Naive thymus-derived CD8-positive, alpha-beta T cell (primary cell): ENCODE data around the gene CHIC1. TPM values are rescaled to one million over a fixed set of nuclear protein-coding genes. Genes with fewer than 3 reads are reported as not detected.
"Not testable (repeated sequence)": the region's sequence is repeated elsewhere in the genome, so short reads cannot be mapped to it uniquely, and the experiment has no call there.

Experiments used
- ATAC-seq, 2 donors: fragments of 150-1000 bp; cut with Tn5 transposase in 1 of 2; sonication (Bioruptor Pico), chemical (Tn5 transposase) in 1 of 2; 1 replicate in 1 of 2; 2 replicates in 1 of 2; pipeline ENCODE4 v1.10.0; 2021; ENCODE audit warnings: mild to moderate bottlenecking in 2 of 2, moderate library complexity in 2 of 2
- POLR2A ChIA-PET: fragments of 350-600 bp; sonication (Branson Sonifier 250); formaldehyde crosslinking; loops from one replicate; lab custom pipeline; 2021; ENCODE audit warnings: antibody characterized with exemption; lab: Charles Lee
- DNase-seq, 10 donors: peaks; one replicate each; pipeline versions ENCODE4 v3.0.0 to v3.0.0-alpha.2; 2020 to 2022
- H3K27ac Mint-ChIP-seq, 10 donors: one replicate each; pipeline ENCODE4 v1.8.0; 2020 to 2022; ENCODE audit warnings: mild to moderate bottlenecking in 10 of 10, mixed read lengths in 10 of 10, moderate library complexity in 4 of 10, inconsistent platforms in 1 of 10
- H3K27me3 Mint-ChIP-seq, 5 donors: one replicate each; pipeline ENCODE4 v1.8.0; 2021 to 2022; ENCODE audit warnings: mixed read lengths in 5 of 5
- H3K36me3 Mint-ChIP-seq, 3 donors: one replicate each; pipeline ENCODE4 v1.8.0; 2020 to 2022; ENCODE audit warnings: mixed read lengths in 3 of 3, mild to moderate bottlenecking in 2 of 3, inconsistent platforms in 1 of 3
- H3K4me1 Mint-ChIP-seq, 4 donors: one replicate each; pipeline ENCODE4 v1.8.0; 2021 to 2022; ENCODE audit warnings: mixed read lengths in 4 of 4
- H3K4me3 Mint-ChIP-seq, 10 donors: one replicate each; pipeline ENCODE4 v1.8.0; 2020 to 2022; ENCODE audit warnings: mild to moderate bottlenecking in 10 of 10, mixed read lengths in 10 of 10, moderate library complexity in 6 of 10, inconsistent platforms in 1 of 10
- H3K9me3 Mint-ChIP-seq, 9 donors: one replicate each; pipeline ENCODE4 v1.8.0; 2020 to 2022; ENCODE audit warnings: mixed read lengths in 9 of 9, mild to moderate bottlenecking in 3 of 9, inconsistent platforms in 1 of 9, moderate library complexity in 1 of 9
- polyA plus RNA-seq, 3 donors: library from polyadenylated mRNA; unstranded; fragments of 300-500 nt; fragmentation: Illumina TruSeq; gene quantifications; one replicate each; pipeline ENCODE4 v1.2.3, GENCODE V29; 2021
- total RNA-seq, 8 experiments: library from RNA in 2 of 8; stranded (reverse) in 2 of 8; gene quantifications; one replicate each; pipeline ENCODE4 v1.2.3 and lab custom pipeline; 2021 to 2026

CHIC1 gene
- total RNA-seq, result 10 to 100 TPM; 14.3 to 15.2 TPM
- polyA plus RNA-seq, result 1 to 10 TPM; 1.7 to 2.3 (median 2.1) TPM
- 17.0 to 35.4 (median 22.3) reads per million in 6 experiments for total RNA-seq (lab: John Stamatoyannopoulos, UW)

- POLR2A ChIA-PET, result interaction anchor here (1.0 to 1.2 kb wide), 2 partner anchors 348 to 1052 kb away, joined by 4 to 5 read pairs; partner anchors contain the start of genes NAP1L2 and RLIM
- H3K27ac Mint-ChIP-seq, result peak within 1 kb of the TSS; percentile 97 to 100 (median 99)
- H3K4me1 Mint-ChIP-seq, result peaks cover 5 to 37% (median 23%) of the 10 kb centered on the region in 4 donors
- H3K27me3 Mint-ChIP-seq, result no peaks in the 10 kb centered on the region
- peak; percentile 42 to 86 (median 69) for DNase-seq
- ATAC-seq, result peak; percentile 73 to 79
- H3K4me3 Mint-ChIP-seq, result peak within 1 kb of the TSS; percentile 83 to 99 (median 98)
- no peaks in the 10 kb centered on the region for H3K9me3 Mint-ChIP-seq
- no peaks in the 10 kb centered on the region for H3K36me3 Mint-ChIP-seq
Measured at GRCh38 chrX:73562984-73563737, at the start of gene CHIC1. CHIC1 (plus strand) TSS chrX:73563197; CDS start chrX:73563285, 88 bp downstream.

- DNase-seq, H3K27ac Mint-ChIP-seq, ATAC-seq, H3K4me1 Mint-ChIP-seq, H3K27me3 Mint-ChIP-seq, H3K4me3 Mint-ChIP-seq, POLR2A ChIA-PET: not testable (repeated sequence)
- peaks cover 2 to 13% (median 9%) of the 10 kb centered on the region in 3 donors for H3K36me3 Mint-ChIP-seq
- H3K9me3 Mint-ChIP-seq, result peaks cover 0 to 75% (median 14%) of the 10 kb centered on the region in 9 donors
Measured at GRCh38 chrX:73522823-73523222, 40.2 kb upstream of the CHIC1 start.

GRCh38 chrX:73524906-73525305 lies 38.1 kb upstream of the CHIC1 start:
- POLR2A ChIA-PET, result no interaction called here
- peaks cover 0 to 88% (median 18%) of the 10 kb centered on the region in 9 donors for H3K9me3 Mint-ChIP-seq
- H3K36me3 Mint-ChIP-seq, result peaks cover 4 to 13% (median 13%) of the 10 kb centered on the region in 3 donors
- no peak for DNase-seq
- H3K4me3 Mint-ChIP-seq, result no peak overlapping the region
- no peak overlapping the region for H3K27ac Mint-ChIP-seq
- no peaks in the 10 kb centered on the region for H3K4me1 Mint-ChIP-seq
- ATAC-seq, result no peak
- H3K27me3 Mint-ChIP-seq, result no peaks in the 10 kb centered on the region

- POLR2A ChIA-PET, result no interaction called here
- H3K36me3 Mint-ChIP-seq, result peaks cover 6 to 16% (median 13%) of the 10 kb centered on the region in 3 donors
- no peak for ATAC-seq
- no peaks in the 10 kb centered on the region for H3K4me1 Mint-ChIP-seq
- H3K27me3 Mint-ChIP-seq, result no peaks in the 10 kb centered on the region
- H3K4me3 Mint-ChIP-seq, result no peak overlapping the region
- H3K9me3 Mint-ChIP-seq, result peaks cover 3 to 93% (median 29%) of the 10 kb centered on the region in 9 donors
- no peak overlapping the region for H3K27ac Mint-ChIP-seq
- DNase-seq, result no peak
Measured at GRCh38 chrX:73525928-73526690, 36.9 kb upstream of the CHIC1 start.

- Mint-ChIP-seq H3K9me3 (peaks cover 9 to 75% (median 54%) of the 10 kb centered on the region in 9 donors), H3K36me3 (peaks cover 17 to 29% (median 28%) of the 10 kb centered on the region in 3 donors)
- H3K27ac Mint-ChIP-seq, H3K4me1 Mint-ChIP-seq, POLR2A ChIA-PET, H3K4me3 Mint-ChIP-seq, ATAC-seq, H3K27me3 Mint-ChIP-seq, DNase-seq: not testable (repeated sequence)
Measured at GRCh38 chrX:73531655-73532054, 31.3 kb upstream of the CHIC1 start.

- DNase-seq (no peak), ATAC-seq (no peak)
- Mint-ChIP-seq H3K9me3 (peaks cover 0 to 2% (median 0%) of the 10 kb centered on the region in 9 donors), H3K4me1 (peaks cover 3 to 9% (median 8%) of the 10 kb centered on the region in 4 donors), H3K36me3 (no peaks in the 10 kb centered on the region), H3K27ac (no peak overlapping the region), H3K4me3 (no peak overlapping the region), H3K27me3 (no peaks in the 10 kb centered on the region)
- POLR2A ChIA-PET, result no interaction called here
Measured at GRCh38 chrX:73556159-73556558, 6.8 kb upstream of the CHIC1 start.

GRCh38 chrX:73561801-73562200 lies 1.2 kb upstream of the CHIC1 start:
- no peaks in the 10 kb centered on the region for H3K9me3 Mint-ChIP-seq
- no peaks in the 10 kb centered on the region for H3K27me3 Mint-ChIP-seq
- H3K4me1 Mint-ChIP-seq, result peaks cover 5 to 37% (median 23%) of the 10 kb centered on the region in 4 donors
- H3K4me3 Mint-ChIP-seq, result peak overlapping the region in 4 of 10 donors; percentile 24 to 98 (median 90)
- DNase-seq, result no peak
- POLR2A ChIA-PET, result no interaction called here
- peak overlapping the region in 3 of 10 donors; percentile 25 to 100 (median 99) for H3K27ac Mint-ChIP-seq
- no peaks in the 10 kb centered on the region for H3K36me3 Mint-ChIP-seq
- ATAC-seq, result no peak

GRCh38 chrX:73562458-73562857 lies 539 bp upstream of the CHIC1 start:
- POLR2A ChIA-PET, result no interaction called here
- Mint-ChIP-seq H3K27me3 (no peaks in the 10 kb centered on the region), H3K9me3 (no peaks in the 10 kb centered on the region), H3K36me3 (no peaks in the 10 kb centered on the region), H3K4me1 (peaks cover 5 to 37% (median 23%) of the 10 kb centered on the region in 4 donors), H3K4me3 (peak overlapping the region; percentile 83 to 99 (median 98)), H3K27ac (peak overlapping the region; percentile 97 to 100 (median 99))
- no peak for DNase-seq
- peak; percentile 8 to 33 for ATAC-seq

GRCh38 chrX:73563738-73564068 lies 706 bp downstream of the CHIC1 start:
- Mint-ChIP-seq H3K9me3 (no peaks in the 10 kb centered on the region), H3K4me1 (peaks cover 5 to 37% (median 23%) of the 10 kb centered on the region in 4 donors), H3K27ac (peak overlapping the region; percentile 97 to 100 (median 99)), H3K36me3 (no peaks in the 10 kb centered on the region), H3K27me3 (no peaks in the 10 kb centered on the region), H3K4me3 (peak overlapping the region; percentile 83 to 99 (median 98))
- ATAC-seq, result peak; percentile 50 to 54
- peak in 2 of 10 donors; percentile 1 to 46 for DNase-seq
- POLR2A ChIA-PET, result interaction anchor here (1.0 to 1.2 kb wide), 2 partner anchors 349 to 1051 kb away, joined by 4 to 5 read pairs; partner anchors contain the start of genes NAP1L2 and RLIM

GRCh38 chrX:73577361-73577760 lies 14.4 kb downstream of the CHIC1 start:
- POLR2A ChIA-PET, result no interaction called here
- Mint-ChIP-seq H3K4me1 (peaks cover 10 to 43% (median 30%) of the 10 kb centered on the region in 4 donors), H3K36me3 (peaks cover 0 to 18% (median 17%) of the 10 kb centered on the region in 3 donors), H3K9me3 (peaks cover 0 to 5% (median 0%) of the 10 kb centered on the region in 9 donors), H3K27me3 (no peaks in the 10 kb centered on the region), H3K27ac (no peak overlapping the region), H3K4me3 (no peak overlapping the region)
- no peak for ATAC-seq
- no peak for DNase-seq

GRCh38 chrX:73581002-73581628 lies 18.1 kb downstream of the CHIC1 start:
- Mint-ChIP-seq H3K9me3 (no peaks in the 10 kb centered on the region), H3K36me3 (peaks cover 0 to 25% (median 4%) of the 10 kb centered on the region in 3 donors), H3K27ac (peak overlapping the region in 2 of 10 donors; percentile 3 to 43), H3K4me3 (no peak overlapping the region), H3K4me1 (peaks cover 6 to 25% (median 15%) of the 10 kb centered on the region in 4 donors), H3K27me3 (no peaks in the 10 kb centered on the region)
- DNase-seq (no peak), ATAC-seq (no peak)
- POLR2A ChIA-PET, result no interaction called here

- ATAC-seq, H3K27me3 Mint-ChIP-seq, H3K4me3 Mint-ChIP-seq, DNase-seq, POLR2A ChIA-PET, H3K27ac Mint-ChIP-seq: not testable (repeated sequence)
- Mint-ChIP-seq H3K9me3 (peaks cover 0 to 29% (median 2%) of the 10 kb centered on the region in 9 donors), H3K4me1 (peaks cover 4 to 13% (median 8%) of the 10 kb centered on the region in 4 donors), H3K36me3 (peaks cover 10 to 57% (median 51%) of the 10 kb centered on the region in 3 donors)
Measured at GRCh38 chrX:73597758-73598157, 34.8 kb downstream of the CHIC1 start.
